LNCaP clone FGC (cell line): ENCODE data around the gene PIEZO2.

Source experiments
- DNase-seq: peaks from one replicate; pipeline ENCODE4 v3.0.0-alpha.2; 2011; ENCODE audit warnings: low read depth
- H3K4me3 ChIP-seq: 2 replicates; pipeline ENCODE4 v1.5.1; 2011; ENCODE audit warnings: mild to moderate bottlenecking, low read depth, low read length, control low read depth
- TF ChIP-seq, protein P1 (sequence below): IDR thresholded peaks from 2 replicates; pipeline ENCODE4 v1.5.1; 2012; ENCODE audit warnings: mild to moderate bottlenecking; ENCODE audit not compliant: control insufficient read depth, insufficient read depth; ENCODE audit errors: extremely low read depth

PIEZO2 gene

DNA sequence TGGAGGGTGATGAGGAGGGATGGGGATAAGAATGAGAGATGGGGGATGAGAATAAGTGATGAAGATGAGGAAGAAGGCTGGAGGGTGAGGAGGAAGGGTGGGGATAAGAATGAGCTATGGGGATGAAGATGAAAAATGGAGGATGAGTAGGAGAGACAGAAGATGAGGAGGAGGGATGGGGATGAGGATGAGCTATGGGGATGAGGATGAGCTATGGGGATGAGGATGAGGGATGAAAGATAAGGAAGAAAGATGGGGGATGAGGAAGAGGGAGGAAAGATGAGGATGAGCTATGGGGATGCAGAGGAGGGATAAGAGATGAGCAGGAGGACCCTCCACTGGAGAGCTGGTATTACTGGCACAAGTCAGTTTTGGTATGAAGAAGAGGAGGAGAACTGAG, 392.0 kb downstream of the PIEZO2 start:
- no peak for DNase-seq

DNA sequence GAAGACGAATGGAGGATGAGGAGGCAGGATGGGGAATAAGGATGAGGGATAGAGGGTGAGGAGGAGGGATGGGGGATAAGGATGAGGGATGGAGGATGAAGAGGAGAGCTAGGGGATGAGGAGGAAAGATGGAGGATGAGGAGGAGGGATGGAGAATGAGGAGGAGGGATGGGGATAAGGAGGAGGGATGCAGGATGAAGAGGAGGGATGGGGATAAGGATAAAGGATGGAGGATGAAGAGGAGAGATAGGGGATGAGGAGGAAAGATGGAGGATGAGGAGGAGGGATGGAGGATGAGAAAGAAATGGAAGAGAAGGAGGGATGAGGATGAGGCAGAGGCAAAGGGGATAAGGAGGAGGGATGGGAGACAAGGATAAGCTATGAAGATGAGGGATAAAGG, 393.5 kb downstream of the PIEZO2 start:
- H3K4me3 ChIP-seq = no peak overlapping the region
- DNase-seq = no peak
- TF ChIP-seq, protein P1, sequence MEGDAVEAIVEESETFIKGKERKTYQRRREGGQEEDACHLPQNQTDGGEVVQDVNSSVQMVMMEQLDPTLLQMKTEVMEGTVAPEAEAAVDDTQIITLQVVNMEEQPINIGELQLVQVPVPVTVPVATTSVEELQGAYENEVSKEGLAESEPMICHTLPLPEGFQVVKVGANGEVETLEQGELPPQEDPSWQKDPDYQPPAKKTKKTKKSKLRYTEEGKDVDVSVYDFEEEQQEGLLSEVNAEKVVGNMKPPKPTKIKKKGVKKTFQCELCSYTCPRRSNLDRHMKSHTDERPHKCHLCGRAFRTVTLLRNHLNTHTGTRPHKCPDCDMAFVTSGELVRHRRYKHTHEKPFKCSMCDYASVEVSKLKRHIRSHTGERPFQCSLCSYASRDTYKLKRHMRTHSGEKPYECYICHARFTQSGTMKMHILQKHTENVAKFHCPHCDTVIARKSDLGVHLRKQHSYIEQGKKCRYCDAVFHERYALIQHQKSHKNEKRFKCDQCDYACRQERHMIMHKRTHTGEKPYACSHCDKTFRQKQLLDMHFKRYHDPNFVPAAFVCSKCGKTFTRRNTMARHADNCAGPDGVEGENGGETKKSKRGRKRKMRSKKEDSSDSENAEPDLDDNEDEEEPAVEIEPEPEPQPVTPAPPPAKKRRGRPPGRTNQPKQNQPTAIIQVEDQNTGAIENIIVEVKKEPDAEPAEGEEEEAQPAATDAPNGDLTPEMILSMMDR = no peak

More for the DNA sequence above, 392.0 kb downstream of the PIEZO2 start:
- no peak overlapping the region for H3K4me3 ChIP-seq
- TF ChIP-seq, protein P1 = no peak

DNA sequence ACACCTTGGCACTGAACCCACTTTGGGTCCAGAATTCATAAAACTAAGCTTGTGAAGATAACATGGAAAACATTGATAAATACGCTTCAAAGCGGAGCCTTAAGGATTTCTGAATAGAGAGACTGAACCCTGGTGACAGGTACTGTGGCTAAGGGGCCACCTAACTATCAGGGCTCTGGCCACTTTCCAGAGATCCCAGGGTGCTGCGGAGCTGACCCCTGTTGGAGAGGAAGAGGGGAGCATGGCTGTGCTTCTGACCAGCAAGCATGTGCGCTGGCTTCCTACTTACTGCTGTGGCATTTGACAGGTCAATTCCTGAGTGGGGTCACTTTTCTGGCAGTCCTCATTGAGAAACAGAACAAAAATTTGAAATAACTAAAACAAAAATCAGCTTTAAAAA, 395.2 kb downstream of the PIEZO2 start:
- no peak overlapping the region for H3K4me3 ChIP-seq
- TF ChIP-seq, protein P1 = no peak
- DNase-seq = no peak

DNA sequence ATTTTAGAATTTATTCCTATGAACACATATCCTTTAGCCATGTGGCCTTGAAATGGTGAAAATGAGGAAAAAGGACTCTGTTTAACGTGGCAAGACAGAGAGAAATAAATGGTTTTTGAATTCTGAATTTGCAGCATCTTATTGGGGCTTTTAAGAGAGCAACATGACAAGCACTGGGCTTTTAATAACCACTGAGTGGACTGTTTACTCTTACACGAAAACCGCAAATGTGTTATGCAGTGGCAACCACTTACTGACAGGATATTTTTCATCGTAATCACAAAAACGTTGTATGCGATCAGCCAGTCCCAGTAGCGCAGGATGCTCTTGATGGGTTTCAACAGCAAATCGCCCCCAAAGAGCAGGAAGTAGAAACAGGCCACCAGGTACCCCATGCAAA, 397.0 kb downstream of the PIEZO2 start:
- TF ChIP-seq, protein P1 = no peak
- no peak overlapping the region for H3K4me3 ChIP-seq
- DNase-seq = no peak

DNA sequence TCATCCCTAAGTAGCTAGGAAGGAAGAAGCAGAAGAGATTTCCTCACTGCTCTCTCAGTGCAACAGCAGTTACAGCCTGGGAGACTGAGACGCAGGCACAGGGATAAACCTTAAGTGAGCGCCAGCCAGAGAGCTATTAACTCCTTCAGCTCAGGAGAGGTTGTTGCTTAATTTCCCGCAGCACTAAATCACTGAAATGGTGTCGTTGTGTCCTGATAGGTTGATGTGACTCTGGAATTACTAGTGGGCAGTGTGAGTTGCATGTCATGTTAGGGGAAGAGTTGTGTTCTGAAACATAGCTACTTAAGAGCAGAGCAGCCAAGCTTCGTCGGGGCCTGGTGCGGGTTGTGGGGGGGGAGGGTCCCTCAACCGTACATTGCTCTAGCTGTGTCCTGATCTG, 397.7 kb downstream of the PIEZO2 start:
- TF ChIP-seq, protein P1 = no peak
- no peak overlapping the region for H3K4me3 ChIP-seq
- DNase-seq = no peak

DNA sequence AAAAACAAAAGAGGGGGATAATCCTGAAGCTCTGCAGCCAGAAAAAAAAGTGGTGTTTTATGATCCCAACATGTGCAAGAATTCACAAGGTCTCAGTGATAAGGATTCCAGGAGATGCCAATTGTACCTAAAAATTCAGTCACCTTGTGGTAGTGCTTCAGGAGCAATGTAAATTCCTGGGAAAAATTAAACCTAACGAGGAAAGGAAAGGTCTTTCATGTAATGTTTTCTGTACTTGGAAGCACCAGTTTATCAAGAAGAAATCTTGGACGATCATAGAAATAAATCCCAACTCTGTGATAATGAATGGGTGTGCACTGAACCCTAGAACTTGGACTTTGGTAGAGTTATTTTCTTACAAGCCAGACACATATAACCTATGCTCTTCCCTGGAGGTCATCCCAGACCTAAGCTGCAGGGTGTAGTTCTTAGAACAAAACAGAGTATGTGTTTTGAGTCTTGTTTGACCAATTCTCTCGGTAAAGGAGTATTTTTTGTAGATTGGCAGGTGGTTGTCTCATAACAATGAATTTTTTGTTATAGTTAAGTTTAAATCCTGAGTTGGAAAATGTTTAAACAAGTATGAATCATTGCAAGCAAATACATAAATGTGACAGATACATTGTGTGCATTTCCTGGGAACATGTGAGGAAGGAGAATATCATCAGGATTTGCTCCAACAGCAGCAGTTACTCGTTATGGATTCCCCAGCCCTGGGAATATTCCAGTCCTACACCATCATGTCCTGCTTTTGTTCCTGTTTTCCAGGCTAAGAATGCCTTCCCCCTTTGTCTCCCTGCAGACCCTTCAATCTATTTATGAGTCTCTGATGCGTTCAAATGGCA, 399.0 kb downstream of the PIEZO2 start:
- H3K4me3 ChIP-seq = no peak overlapping the region
- TF ChIP-seq, protein P1 = no peak
- no peak for DNase-seq

DNA sequence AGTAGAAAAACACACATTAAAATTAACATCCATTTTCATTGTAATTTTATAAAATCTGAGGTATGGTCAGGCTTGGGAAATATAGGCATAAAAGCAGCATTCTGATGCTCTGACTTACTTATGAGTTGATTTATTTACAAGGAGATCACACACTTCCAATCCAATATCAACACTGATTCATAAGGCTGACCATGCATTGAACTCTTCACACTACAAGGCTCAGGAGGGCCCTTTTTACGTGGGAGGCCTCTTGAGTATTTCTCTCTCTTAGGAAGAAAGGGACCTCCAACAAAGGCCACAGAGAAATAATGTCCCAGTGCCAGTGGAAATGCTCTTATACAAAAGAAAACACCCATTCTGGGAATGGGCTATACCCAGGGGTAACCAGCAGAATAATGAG, 400.7 kb downstream of the PIEZO2 start:
- H3K4me3 ChIP-seq = no peak overlapping the region
- no peak for DNase-seq
- TF ChIP-seq, protein P1 = no peak
